ENCODE results near the gene EFEMP2.
A peak's percentile ranks its signal among the peaks of the same experiment; 100 is the strongest.

Gene EFEMP2

GRCh38 chr11:65826984-65827735 lies 45.4 kb downstream of the EFEMP2 start:
- peak; percentile 2 for DNase-seq (ENCODE audit: low spot score)

GRCh38 chr11:65822776-65823528 lies 49.6 kb downstream of the EFEMP2 start:
- DNase-seq (ENCODE audit: low spot score): no peak

GRCh38 chr11:65821107-65821506 lies 51.5 kb downstream of the EFEMP2 start:
- peak; percentile 3 for DNase-seq (ENCODE audit: low spot score)

DNA sequence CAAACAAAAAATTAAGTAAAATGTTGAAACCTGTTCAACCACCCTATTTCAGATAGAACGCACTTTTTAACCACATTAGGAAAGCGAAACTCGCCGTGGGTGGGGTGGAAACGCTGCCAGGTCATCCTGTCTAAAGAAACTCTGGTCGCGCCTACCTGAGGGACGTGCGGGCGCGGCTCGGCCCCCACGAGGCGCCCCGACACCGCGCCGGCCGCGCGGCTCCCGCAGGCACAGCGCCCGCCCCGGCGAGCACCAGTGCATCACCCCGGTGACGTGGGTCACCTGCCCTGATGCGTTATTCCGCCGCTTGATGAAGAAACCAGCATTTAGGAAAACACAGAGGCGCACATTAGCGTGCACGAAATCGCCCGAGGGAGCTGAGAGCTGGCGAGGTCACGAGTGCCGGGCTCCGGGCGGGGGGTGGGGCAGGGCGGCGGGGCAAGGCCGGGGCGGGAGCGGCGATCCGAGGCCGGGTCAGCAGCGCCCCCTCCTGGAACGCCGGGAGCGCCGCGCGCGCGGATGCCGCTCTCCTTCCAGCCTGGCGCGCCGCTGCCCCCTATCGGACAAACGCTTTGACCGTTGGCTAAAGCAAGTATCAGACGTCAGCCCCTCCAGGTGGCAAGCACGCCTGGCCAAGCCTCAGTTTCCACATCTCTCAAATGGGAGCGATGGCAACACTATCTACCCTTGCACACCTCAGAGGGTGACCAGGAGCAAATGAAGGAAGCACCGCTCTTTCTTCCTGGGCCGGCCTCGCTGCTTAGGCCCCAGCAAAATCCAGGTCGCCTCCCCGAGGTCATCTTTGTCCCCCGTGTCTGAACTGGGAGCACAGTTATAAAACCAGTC lies 54.5 kb downstream of the EFEMP2 start:
- DNase-seq (ENCODE audit: low spot score): peak; percentile 99

GRCh38 chr11:65817312-65817834 lies 55.2 kb downstream of the EFEMP2 start:
- no peak for DNase-seq (ENCODE audit: low spot score)

DNA sequence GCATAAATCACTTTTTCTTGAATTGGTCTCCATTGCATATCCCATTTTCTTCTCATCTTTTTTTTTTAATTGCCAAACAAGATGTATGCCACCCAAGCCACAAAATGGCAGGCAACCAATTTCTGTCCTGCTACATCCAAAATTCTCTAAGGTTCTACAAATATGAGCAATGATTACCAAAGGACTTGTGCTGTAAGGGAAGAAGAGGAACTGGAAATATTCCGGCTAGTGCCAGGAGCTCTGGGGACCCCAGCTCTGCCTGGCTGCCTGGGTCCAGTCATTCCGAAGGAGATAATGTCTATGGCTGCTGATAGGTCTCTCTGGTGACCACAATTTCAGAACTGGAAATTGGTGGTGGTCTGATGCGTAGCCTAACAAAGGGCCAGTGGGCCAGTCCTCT lies 55.9 kb downstream of the EFEMP2 start:
- peak; percentile 1 for DNase-seq (ENCODE audit: low spot score)

Measured in iPS-NIHi11 (cell line).